IPS-11a (cell line): ENCODE data around the gene EGF.

Experiments
- H3K4me3 ChIP-seq: one replicate; pipeline ENCODE4 v1.5.1; 2013; ENCODE audit warnings: low read depth, low read length, control low read depth

EGF gene

DNA sequence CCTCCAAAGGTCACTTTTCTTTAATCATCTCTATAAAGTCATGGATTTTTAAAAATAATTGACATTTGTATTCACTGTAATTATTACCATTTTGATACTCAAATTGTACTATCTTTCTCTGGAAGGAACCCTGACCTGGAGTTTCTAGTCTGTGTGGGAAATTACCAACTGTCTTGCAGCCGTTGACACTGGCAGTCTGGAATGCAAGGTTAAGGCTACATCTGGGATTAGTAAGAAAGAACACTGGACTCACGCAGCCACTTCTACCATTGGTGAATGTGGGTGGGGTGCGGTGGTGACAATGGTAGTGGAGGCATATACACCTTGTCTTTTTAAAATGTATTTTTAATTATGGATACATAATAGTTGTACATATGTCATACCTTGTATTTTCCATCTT lies 40.9 kb downstream of the EGF start:
- H3K4me3 ChIP-seq, result no peak overlapping the region

DNA sequence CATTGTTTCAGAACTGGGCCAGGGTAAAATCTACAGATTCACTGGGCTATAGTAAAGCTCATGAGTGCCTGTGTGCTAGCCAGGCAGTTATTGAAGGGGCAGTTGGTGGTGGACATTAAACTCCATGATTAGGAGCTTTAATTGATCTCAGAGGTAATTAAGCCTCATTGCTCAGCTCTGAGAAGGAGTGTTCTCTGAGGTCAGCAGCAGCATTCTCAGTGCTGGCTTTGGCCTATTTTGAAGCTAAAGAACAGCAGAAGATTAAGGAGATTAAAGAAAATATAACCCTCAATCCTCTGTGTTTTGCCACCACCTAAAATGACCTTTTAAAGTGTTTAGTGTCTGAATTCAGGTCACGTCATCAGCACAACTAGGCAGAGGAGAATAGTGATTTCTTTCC lies 42.5 kb downstream of the EGF start:
- H3K4me3 ChIP-seq, result no peak overlapping the region

GRCh38 chr4:109957227-109957626 lies 44.5 kb downstream of the EGF start:
- no peak overlapping the region for H3K4me3 ChIP-seq

- H3K4me3 ChIP-seq, result no peak overlapping the region
These were observed 46.5 kb downstream of the EGF start for GRCh38 chr4:109959195-109959594.

DNA sequence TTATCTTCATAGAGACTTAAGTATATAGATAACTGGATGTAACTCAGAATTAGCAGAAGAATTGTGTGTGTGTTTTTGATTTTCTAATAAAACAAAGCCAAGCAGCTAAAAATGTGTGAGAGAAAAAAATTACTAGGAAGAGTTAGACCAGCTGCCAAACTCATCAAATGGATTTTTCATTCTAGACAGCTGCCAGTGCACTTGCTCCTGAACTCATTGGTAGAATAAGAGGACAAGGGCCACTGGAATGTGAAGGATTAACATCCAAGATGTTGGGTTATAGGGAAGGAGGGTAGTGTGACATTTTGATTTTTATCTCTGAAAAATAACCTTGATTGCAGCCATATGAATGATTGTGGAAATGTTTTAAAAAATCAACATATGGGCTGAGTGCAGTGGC lies 49.7 kb downstream of the EGF start:
- H3K4me3 ChIP-seq, result no peak overlapping the region

GRCh38 chr4:109966891-109967481 lies 54.3 kb downstream of the EGF start:
- no peak overlapping the region for H3K4me3 ChIP-seq

DNA sequence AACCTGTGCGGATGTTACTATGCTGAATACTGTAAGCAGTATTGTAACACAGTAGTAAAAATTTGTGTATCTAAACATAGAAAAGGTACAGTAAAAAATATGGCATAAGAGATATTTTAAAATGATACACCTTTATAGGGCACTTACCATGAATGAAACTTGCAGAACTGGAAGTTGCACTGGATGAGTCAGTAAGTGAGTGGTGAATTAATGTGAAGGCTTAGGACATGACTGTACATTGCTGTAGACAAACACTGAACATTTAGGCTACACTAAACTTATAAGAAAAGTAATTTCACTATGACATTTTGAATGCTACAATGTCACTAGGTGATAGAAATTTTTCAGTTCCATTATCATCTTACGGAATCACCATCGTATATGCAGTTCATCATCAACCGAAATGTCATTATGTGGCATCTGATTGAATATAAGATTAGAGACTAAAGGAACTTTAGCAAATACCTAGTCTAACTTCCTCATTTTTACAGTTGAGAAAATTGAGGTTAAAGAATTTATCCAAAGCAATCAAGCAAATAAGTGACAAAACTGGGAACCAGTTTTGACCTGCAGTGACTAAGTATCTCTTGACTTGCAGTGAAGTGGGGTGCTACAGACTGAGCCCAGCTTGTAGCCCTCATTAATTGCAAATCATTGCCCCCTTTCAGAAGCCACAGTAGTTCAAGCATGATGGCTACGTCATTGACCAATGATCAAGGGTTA lies 55.3 kb downstream of the EGF start:
- no peak overlapping the region for H3K4me3 ChIP-seq

GRCh38 chr4:109969087-109969486 lies 56.4 kb downstream of the EGF start:
- H3K4me3 ChIP-seq, result no peak overlapping the region

GRCh38 chr4:109969919-109970318 lies 57.2 kb downstream of the EGF start:
- H3K4me3 ChIP-seq, result no peak overlapping the region

GRCh38 chr4:109972786-109973528 lies 60.3 kb downstream of the EGF start:
- H3K4me3 ChIP-seq, result no peak overlapping the region

- no peak overlapping the region for H3K4me3 ChIP-seq
These were observed 60.8 kb downstream of the EGF start for GRCh38 chr4:109973529-109973905.

DNA sequence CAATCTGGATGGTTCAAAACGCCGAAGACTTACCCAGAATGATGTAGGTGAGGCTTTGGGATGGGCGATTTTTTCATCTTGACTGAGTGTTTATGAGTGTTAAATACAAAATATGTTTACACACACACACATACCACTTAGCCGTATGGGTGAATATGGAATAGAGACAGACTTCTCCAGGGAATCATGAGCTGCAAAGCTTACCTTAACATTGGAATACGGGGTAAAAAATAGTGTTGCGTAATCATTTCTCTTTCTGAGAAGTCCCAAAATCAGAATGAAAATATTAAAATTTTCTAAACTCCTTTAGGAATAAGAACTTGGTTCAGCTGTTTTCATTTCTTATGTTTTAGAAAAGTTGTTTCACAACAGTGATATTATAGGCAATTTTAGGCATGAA lies 63.5 kb downstream of the EGF start:
- no peak overlapping the region for H3K4me3 ChIP-seq

DNA sequence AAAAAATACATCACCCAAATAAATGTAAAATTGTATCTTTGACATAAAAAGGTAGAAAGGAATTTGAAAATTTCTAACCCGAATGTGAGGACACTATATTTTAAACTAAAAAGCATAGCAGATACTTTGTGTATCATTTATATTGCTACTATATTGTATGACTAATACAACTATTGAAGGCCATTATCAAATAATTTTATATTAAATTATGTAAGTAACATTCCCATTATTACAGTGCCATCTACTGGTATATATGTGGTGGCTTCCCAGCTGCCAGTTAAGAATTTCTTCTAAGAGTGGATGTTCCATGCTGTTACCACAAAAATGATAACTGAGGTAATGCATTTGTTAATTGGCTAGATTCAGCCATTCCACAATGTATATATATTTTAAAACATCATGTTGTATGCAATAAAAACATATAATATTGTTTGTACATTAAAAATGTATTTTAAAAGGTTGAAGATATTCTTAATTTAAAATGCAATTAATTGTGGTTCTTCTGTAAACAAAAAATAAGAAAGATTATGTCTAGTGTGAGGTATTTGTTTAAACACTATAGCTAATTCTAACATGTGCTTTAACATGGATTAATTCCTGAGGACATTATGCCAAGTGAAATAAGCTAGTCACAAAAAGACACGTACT lies 65.3 kb downstream of the EGF start:
- no peak overlapping the region for H3K4me3 ChIP-seq

- H3K4me3 ChIP-seq, result no peak overlapping the region
These were observed 66.2 kb downstream of the EGF start for GRCh38 chr4:109978704-109979454.

GRCh38 chr4:109979920-109980717 lies 67.4 kb downstream of the EGF start:
- H3K4me3 ChIP-seq, result no peak overlapping the region

DNA sequence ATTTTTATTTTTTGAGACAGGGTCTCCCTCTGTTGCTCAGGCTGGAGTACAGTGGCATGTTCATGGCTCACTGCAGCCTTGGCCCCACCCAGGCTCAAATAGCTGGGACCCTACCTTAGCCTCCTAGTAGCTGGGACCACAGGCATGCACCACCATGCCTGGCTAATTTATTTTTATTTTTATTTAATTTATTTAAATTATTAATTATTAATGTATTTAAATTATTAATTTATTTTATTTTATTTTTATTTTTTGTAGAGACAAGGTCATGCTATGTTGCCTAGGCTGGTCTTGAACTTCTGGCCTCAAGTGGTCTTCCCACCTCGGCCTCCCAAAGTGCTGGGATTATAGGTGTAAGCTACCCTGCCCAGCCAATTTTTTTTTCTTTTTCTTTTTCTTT lies 69.3 kb downstream of the EGF start:
- no peak overlapping the region for H3K4me3 ChIP-seq

DNA sequence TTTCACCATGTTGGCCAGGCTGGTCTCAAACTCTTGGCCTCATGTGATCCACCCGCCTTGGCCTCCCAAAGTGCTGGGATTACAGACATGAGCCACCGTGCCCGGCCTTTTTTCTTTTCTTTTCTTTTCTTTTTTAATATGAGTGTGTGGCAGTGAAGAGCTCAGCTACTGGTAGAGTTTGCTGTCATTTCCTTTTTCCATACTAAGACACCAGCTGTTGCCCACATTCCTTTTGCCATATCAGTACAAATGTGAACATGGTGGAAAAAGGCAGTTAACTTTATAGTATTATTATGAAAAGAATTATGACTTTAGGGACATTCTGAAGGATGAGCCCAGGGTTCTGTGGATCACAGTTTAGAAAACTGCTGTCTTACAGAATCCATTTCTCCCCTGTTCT lies 69.8 kb downstream of the EGF start:
- no peak overlapping the region for H3K4me3 ChIP-seq

DNA sequence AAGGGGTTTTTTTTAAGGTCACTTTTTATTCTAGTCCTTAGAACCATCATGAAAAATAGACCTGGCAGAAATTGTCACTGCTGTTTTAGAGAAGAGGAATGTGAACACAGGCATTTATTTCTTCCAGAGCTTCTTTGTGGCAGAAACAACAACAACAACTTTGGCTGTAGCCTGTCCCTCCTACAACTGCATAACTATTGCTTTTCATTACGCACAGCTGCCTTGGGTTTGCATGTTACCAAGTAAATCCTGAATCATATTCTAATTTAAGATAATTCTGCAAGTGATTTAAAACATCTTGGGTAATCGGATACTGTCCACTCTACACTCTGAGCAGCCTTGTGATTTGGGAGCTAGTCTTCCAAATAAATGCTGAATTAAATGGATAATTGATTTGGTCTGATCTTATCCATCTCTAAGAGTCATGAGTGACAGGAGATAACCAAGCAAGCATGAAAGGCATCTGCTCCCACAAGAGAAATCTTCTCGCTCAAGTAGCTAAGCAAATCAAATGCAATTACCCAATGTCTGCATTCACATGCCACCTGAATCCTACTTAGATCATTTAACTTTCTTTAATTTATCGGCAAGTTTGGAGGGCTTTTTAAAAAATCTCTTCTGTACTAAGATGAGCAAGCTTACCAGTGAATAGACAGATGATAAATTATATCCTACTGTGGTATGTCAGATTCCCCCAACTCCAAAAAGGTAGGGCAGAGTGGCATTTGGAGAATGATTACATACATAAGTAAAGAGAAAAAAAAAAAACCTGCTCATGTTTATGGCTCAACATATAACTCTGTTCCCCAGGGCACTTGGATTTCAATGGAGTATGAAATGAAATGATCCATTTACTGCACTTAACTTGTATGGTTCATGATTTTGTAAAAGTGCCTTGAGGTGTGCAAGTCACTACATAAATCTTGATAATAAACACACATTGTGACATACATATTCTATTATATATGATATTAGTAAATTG lies 73.6 kb downstream of the EGF start:
- H3K4me3 ChIP-seq, result no peak overlapping the region

GRCh38 chr4:109989044-109989443 lies 76.4 kb downstream of the EGF start:
- no peak overlapping the region for H3K4me3 ChIP-seq
